ENCODE results near the gene ATMIN.

- TF ChIP-seq GATA2 (IDR thresholded peaks at IDR 0.05; ENCODE audit: low read depth, low read length), result no peak
- no peak for TF ChIP-seq GATA3 (IDR thresholded peaks at IDR 0.05; ENCODE audit: low read depth, low read length)
Measured at GRCh38 chr16:81035975-81036750, 521 bp downstream of the ATMIN start.
